GM21515 (cell line): ENCODE results near the gene DBF4.
"Not testable (repeated sequence)": the region's sequence is repeated elsewhere in the genome, so short reads cannot be mapped to it uniquely, and the experiment has no call there.

ENCODE experiments used
- ATAC-seq: cut with Tn5 transposase; IDR thresholded peaks from one replicate; pipeline ENCODE4 v1.9.1; 2021; ENCODE audit not compliant: unreplicated experiment

DBF4 gene

DNA sequence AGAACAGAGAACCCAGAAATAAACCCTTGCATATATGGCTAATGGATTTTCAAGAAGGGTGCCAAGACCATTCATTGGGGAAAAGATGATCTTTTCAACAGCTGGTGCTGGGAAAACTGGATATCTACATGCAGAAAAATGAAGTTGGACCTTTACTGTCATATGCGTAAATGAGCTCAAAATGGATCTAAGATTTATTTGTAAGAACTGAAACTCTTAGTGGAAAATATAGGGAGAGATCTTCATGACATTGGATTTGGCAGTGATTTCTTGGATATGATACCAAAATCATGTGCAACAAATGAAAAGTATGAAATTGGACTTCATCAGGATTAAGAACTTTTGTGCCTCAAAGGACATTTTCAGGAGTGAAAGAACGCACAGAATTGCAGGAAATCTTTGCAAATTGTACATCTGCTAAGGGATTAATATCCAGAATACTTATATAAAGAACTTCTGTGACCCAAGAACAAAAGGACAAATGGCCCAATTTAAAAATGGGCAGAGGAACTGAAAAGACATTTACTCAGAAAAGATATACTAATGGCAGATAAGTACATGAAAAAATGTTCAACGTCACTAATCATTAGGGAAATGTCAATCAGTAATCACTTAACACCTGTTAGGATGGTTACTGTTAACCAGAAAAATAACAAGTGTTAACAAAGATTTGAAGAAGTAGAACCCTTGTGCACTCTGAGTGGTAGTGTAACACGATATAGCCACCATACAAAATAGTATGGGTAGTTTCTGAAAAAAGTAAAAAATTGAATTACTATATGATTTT is 6.1 kb downstream of the DBF4 start:
- no peak for ATAC-seq

DNA sequence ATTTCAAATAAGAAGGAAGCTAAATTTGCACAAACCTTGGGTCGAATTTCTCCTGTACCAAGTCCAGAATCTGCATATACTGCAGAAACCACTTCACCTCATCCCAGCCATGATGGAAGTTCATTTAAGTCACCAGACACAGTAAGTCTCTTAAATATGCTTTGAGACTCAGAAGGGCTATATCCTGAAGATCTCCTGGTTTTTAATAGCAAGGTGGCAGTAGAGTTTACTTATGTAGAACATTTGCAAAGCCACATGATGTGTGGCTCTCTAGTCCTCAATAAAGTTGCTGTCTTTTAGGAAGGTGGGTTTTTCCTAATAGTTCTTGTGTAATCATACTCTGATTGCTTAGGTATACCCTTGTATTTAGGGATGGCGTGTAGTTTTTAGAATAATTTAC is 8.7 kb downstream of the DBF4 start:
- no peak for ATAC-seq

DNA sequence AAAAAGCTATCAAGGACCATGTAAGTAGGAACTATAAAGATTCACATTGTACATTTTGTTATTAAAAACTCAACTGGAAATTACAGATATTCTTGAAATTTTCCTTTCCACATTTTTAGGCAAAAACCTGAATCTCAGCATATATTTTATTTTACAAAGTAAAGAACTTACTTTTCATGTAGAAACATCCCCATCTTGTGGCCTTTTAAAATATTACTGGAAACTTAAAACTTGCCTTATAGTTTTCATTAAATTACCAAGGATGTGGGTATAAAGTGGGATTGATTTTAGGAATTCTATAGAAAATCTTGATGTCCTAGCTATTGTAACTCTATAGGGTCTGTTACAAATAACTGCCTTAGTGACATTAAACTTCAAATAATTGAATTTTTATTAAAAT is 10.6 kb downstream of the DBF4 start:
- no peak for ATAC-seq

DNA sequence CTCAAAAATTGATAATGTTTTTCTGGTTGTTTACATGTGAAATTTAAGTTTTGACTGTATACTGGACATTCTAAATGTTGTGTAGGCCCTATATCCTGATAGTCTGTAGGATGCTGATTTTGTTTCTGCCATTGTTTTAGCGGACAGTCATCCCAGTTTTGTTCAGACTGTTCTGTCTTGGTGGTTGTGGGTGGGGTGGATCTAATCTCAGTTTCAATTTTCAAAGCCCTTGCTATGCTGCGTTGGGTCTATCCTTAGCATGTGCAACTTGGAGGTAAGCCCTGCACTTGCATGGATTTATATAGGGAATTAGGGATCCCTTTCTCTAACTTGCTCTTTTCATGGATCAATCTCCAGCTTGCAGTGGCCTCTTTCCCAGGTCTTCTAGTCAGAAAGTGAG is 19.1 kb downstream of the DBF4 start:
- ATAC-seq, result no peak

DNA sequence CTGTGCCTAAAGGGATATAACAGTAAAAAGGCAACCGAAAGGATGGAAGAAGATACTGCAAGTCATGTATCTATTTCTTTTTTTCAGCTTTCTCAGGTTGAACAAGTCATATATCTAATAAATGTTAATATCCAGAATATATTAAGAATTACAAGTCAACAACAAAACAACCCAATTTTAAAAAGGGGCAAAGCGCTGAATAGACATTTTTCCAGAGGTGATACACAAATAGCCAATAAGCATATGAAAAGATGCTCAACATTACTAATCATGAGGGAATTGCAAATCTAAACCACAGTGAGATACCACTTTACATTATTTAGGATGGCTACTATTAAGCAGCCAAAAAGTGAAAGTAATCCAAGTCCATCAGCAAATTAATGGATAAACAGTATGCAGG is 23.0 kb downstream of the DBF4 start:
- no peak for ATAC-seq

DNA sequence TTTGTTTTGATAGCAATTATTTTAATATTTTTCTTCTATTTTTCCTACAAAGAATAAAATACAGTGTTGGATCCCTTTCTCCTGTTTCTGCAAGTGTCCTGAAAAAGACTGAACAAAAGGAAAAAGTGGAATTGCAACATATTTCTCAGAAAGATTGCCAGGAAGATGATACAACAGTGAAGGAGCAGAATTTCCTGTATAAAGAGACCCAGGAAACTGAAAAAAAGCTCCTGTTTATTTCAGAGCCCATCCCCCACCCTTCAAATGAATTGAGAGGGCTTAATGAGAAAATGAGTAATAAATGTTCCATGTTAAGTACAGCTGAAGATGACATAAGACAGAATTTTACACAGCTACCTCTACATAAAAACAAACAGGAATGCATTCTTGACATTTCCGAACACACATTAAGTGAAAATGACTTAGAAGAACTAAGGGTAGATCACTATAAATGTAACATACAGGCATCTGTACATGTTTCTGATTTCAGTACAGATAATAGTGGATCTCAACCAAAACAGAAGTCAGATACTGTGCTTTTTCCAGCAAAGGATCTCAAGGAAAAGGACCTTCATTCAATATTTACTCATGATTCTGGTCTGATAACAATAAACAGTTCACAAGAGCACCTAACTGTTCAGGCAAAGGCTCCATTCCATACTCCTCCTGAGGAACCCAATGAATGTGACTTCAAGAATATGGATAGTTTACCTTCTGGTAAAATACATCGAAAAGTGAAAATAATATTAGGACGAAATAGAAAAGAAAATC is 31.0 kb downstream of the DBF4 start:
- not testable (repeated sequence) for ATAC-seq

DNA sequence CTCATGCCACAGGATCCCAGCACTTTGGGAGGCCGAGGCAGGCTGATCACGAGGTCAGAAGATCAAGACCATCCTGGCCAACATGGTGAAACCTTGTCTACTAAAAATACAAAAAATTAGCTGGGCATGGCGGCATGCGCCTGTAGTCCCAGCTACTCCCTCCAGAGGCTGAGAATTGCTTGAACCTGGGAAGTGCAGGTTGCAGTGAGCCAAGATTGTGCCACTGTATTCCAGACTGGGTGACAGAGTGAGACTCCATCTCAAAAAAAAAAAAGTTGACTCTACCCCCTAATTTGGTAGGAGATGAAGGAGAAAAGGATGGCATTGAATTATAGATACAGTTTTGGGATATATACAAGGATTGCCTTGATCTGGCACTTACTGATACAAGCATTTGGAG is 32.5 kb downstream of the DBF4 start:
- ATAC-seq, result not testable (repeated sequence)

DNA sequence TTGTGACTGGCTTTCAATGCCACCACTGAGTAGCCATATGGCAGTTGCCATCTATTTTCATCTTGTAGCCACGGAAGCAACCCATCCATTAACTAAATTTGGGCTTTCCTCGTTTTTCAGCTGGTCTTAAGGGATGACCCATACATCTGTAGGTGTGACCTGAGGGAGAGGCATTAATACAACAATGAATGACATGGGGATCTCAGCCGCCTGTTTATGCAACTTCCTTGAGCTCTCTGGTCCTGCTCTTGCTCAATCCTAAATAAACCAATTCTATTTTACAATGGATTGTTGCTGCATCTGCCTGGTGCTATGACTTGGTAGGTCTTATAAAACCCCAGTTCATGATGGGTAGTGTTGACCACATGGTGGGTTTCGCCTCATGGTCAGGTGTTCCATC is 35.8 kb downstream of the DBF4 start:
- ATAC-seq, result no peak

DNA sequence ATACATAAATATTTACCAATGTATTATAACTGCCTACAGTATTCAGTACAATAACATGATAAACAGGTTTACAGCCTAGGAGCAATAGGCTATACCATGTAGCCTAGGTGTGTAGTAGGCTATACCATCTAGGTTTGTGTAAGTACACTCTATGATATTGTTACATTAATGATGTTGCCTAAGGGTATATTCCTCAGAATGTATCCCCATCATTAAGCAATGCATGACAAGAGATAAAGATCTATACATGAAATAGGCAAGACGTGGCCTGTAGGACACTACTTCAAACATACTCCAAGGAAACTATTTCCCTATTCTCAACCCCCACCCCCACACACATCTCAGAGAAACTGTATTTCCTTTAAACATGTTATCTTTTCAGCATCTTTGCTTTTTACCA is 42.4 kb downstream of the DBF4 start:
- no peak for ATAC-seq

DNA sequence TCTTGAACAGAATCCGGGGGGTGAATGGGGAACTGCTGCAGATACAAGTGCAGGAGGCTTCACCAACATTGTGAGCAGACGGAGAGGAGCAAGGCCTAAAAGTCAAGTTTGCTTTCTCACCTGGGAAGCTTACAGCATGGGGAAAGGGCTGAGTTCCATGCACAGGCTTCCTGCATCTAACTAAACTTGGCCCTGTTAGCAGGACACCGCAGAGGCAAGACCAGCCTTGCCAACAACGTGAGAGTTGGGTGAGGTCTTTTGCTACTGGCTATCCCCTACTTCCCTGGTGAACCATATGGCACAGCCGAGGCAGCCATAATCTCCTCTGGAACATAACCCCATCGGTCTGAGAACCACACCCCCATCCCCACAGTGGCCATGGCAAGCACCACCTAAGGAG is 43.6 kb downstream of the DBF4 start:
- ATAC-seq, result no peak

DNA sequence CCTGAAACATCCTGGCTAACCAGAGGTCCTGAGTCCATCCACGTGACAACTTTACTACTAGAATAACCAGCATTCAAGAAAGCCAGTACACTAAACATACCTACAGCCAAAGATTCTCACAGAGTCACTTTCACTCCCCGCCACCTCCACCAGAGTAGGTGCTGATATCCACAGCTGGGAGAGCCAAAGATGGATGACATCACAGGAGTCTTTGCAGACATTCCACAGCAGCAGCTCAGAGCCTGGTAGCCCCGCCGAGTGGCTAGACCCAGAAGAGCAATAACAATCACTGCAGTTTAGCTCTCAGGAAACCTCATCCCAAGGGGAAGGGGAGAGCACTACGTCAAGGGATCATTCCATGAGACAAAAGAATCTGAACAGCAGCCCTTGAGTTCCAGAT is 44.3 kb downstream of the DBF4 start:
- ATAC-seq, result no peak

DNA sequence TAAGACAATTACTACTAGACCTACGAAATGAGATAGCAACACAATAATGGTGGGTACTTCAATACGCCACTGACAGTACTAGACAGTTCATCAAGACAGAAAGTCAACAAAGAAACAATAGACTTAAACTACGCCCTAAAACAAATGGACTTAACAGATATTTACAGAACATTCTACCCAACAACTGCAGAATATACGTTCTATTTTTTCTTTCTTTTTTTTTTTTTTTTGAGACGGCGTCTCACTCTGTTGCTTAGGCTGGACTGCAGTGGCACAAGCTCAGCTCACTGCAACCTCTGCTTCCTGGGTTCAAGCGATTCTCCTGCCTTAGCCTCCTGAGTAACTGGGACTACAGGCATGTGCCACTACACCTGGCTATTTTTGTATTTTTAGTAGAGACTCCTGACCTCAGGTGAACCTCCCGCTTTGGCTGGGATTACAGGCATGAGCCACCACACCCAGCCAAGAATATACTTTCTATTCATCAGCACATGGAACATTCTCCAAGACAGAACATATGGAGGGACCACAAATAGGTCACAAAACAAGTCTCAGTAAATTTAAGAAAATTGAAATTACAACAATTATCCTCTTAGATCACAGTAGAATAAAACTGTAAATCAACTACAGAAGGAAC is 46.6 kb downstream of the DBF4 start:
- ATAC-seq, result not testable (repeated sequence)

DNA sequence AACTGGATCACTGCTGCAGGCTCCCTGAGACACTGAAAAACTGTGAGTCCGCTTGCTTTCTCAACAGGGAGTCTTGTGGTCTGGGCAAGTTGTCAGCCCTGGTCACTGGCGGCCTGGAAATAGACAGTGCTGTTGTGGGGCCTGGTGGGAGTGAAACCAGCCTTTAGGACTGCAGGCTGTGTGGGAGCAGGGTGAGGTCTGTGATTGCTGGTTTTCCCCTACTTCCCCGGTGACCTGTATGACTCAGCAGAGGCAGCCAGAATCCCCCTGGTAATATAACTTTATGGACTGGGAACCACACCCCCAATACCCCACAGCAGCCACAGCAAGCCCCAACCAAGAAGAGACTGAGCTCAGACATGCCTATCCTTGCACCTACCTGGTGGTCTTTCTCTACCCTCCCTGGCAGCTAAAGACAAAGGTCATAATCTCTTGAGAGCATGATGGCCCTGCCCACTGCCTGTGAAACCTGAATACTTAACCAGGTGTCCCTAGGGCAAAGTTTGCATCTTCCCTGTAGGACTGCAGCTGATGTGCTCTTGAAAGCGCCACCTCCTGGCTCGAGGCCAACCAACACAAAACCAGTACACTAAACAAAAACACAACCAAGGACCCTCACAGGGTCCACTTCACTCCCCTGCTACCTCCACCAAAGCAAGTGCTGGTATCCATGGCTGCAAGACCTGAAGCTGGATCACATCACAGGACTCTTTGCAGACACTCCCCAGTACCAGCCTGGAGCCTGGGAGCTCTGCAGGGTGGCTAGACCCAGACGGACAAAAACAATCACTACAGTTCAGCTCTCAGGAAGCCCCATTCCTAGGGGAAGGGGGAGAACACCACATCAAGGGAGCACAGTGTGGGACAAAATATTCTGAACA is 50.5 kb downstream of the DBF4 start:
- ATAC-seq, result peak; percentile 97

DNA sequence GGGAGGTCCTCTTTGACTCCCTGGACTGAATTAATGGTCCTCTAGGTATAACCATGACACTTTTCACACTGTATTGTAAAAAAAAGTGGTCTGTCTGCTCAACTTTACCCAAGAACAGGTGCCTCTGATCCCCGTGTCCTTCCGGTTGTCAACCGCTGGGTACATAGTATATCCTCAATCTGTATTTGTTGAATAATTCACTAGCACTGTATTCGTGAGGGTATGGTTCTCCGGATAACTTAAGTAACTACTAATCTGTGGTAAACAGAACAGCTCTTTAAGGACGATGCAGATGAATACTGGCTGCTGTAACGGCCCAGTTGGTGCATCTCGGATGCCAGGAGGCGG is 57.3 kb downstream of the DBF4 start:
- peak; percentile 25 for ATAC-seq

DNA sequence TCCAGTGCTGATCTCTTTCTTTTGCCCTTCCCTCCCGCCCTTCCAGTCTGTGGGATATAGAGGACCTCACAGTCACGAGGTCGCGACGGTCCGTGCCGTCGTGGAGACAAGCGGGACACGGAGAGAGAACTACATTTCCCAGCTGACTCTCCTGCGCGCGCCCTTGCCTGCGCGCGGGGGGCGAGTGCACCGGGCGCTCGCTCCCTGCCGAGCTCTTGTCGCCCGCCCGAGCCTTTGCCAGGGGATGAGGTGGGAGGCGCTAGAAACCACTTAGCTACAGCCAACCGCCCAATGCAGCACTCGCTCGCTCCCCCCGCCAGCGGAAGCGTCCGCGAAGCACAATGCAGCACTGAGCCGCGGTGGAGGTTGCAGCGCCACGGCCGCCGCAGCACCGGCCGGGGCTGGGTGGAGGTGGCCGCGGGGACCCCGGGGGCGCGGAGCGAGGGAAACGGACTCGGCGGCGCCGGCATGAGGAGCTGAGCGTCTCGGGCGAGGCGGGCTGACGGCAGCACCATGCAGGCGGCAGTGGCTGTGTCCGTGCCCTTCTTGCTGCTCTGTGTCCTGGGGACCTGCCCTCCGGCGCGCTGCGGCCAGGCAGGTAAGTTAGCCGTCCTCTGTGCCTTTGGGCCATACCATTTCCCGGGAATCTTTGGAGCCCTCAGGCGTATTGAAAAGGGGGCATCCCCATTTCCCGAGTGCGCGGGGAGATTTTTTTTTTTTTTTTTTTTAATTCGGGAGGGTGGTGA is 57.8 kb downstream of the DBF4 start, which contains the start of gene ADAM22:
ADAM22 (plus strand) TSS at position 299 of the 746 bp plus-strand sequence; CDS start at position 514, 215 bp downstream.
- peak; percentile 97 for ATAC-seq

DNA sequence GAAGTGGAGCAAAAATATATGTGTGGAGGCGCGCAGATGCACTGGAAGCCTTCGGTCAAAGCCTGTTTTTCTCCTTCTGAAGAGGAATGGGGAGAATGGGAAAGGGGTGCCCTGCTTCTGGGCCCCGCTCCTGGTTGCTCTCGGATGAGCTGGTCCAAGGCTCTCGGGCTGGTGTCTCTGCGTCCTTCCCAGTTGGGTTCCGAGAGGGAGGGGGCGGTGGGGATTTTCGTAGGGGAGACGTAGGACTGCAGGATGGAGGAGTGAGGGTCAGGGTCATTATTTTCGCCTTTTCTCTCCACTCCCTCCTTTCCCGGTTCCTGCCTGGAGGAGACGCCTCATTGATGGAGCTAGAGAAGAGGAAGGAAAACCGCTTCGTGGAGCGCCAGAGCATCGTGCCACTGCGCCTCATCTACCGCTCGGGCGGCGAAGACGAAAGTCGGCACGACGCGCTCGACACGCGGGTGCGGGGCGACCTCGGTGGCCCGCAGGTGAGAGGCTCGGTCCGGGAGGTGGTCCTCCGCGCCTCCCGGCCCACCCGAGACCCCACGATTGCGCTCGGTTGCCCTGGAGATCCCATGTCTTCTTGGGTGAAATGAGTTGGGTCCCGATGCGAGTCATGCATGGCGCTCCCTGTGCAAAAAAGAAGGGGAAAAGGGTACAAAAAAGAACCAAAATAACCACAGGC is 58.5 kb downstream of the DBF4 start:
- ATAC-seq, result no peak

DNA sequence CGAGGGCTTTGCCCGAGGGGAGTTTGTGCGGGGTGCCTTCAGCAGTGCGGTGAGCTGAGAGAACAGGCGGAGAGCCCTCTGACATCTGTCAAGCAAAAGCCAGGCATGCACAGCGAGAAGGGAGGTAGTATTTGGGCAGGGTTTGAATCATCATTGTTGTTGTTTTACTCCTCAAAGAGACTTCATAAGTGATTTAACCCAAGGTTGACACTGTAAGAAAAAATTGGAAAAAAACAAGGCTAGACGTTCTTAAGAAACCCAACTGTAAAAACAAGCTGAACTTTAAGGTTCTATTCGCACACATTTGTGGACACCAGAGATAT is 59.1 kb downstream of the DBF4 start:
- no peak for ATAC-seq

DNA sequence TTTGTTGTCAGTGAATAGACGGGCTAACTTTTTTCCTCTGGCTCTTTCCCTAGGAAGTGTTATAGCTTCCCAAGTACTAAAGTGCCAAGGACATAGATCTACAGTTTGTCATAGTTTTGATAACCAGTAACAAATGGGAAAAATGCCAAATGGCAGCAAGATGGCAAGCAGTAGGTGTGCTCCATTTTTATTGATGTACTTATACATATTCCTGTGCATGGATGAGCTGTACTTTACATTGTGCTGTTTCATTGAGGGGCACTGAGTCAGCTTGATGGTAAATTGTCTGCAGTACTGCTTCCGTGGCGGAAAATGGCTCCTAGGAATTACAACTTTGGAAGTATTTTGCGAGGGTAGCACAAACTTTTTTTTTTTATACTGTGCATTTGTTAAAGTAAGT is 64.8 kb downstream of the DBF4 start:
- no peak for ATAC-seq

DNA sequence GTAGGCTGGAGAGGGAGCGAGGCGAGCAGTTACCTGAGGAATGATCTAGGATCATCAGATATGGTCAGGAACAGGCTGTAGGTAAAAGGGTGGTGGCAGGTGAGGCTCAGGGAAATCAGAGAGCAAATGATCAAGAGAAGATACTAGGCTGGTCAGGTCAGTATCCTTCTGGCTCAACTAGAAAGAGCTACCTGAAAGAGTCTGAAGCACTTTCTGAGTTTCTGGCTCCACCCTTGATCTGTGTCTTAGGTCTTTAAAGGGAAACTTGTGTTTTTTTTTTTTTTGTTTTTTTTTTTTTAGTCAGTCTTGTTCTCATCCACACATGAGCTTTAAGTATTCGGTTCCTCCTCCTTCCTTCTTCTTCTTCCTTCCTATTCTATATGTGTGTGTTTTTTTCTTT is 68.3 kb downstream of the DBF4 start:
- no peak for ATAC-seq

DNA sequence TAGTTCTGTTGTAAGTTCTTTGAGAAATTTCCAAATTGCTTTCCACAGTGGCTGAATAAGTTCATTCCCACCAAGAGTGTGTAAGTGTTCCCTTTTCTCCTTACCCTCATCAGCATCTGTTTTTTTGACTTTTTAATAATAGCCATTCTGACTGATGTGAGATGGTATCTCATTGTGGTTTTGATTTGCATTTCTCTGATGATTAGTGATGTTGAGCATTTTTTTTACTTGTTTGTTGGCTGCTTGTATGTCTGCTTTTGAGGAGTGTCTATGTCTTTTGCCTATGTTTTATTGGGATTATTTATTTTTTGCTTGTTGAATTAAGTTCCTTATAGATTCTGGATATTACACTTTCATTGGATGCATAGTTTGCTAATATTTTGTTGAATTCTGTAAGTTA is 69.6 kb downstream of the DBF4 start:
- not testable (repeated sequence) for ATAC-seq
